ENCODE data around the gene SARS1.
A peak's percentile ranks its signal among the peaks of the same experiment; 100 is the strongest.
"Not testable (repeated sequence)": the region's sequence is repeated elsewhere in the genome, so short reads cannot be mapped to it uniquely, and the experiment has no call there.

SARS1 gene

DNA sequence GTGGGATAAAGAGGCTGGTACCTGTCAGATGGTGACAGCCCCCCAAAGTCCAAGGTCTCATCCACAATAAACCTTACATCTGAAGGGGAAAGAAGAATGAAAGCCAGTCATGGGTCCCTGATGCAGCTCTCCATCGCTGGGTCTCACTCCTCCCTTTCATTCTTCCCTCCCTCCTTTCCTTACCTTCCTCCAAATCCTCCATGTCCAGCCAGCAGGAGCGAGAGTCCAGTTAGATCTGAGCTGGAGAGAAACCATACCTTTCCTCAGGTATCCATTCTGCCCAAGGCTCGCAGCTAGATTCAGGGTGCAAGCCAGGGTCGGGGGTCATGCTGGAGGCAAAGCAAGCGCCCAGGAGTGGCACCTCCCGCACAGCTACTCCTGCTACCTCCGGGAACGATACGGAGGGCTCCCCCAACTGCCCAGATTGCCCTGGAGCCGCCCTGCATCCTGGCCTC, 68.8 kb downstream of the SARS1 start:
- H3K4me1 ChIP-seq (ENCODE audit: insufficient read depth, low read length), result peaks cover 26% of the 10 kb centered on the region
- no peaks in the 10 kb centered on the region for H3K9me3 ChIP-seq (ENCODE audit: insufficient read depth, low read length, severe bottlenecking)
- H4K20me1 ChIP-seq (ENCODE audit: insufficient read depth, low read length), result peaks cover 6% of the 10 kb centered on the region; the same call in 1 of the 2 replicates
- H3K36me3 ChIP-seq (ENCODE audit: insufficient read depth, low read length), result peaks cover 40% of the 10 kb centered on the region
- DNase-seq (no peak), ATAC-seq (ENCODE audit: insufficient read depth, low read depth) (no peak)
- H3K4me3 ChIP-seq (ENCODE audit: low read depth in 1 of 2, low read length in 2 of 2), result peak overlapping the region; percentile 56 to 82
- H2AFZ ChIP-seq (ENCODE audit: low read depth, low read length), result peak overlapping the region; percentile 84
- peak overlapping the region; percentile 83 for H3K4me2 ChIP-seq (ENCODE audit: insufficient read depth, low read length)
- H3K9ac ChIP-seq (ENCODE audit: low read depth, low read length), result peak overlapping the region; percentile 73
- H3K79me2 ChIP-seq (ENCODE audit: insufficient read depth, low read length), result peaks cover 19% of the 10 kb centered on the region
- H3K27me3 ChIP-seq (ENCODE audit: insufficient read depth, low read length, poor library complexity), result no peaks in the 10 kb centered on the region
- TF ChIP-seq EZH2 (IDR thresholded peaks at IDR 0.05; ENCODE audit: borderline replicate concordance, low read depth, low read length, severe bottlenecking), result no peak
- TF ChIP-seq, protein P1, sequence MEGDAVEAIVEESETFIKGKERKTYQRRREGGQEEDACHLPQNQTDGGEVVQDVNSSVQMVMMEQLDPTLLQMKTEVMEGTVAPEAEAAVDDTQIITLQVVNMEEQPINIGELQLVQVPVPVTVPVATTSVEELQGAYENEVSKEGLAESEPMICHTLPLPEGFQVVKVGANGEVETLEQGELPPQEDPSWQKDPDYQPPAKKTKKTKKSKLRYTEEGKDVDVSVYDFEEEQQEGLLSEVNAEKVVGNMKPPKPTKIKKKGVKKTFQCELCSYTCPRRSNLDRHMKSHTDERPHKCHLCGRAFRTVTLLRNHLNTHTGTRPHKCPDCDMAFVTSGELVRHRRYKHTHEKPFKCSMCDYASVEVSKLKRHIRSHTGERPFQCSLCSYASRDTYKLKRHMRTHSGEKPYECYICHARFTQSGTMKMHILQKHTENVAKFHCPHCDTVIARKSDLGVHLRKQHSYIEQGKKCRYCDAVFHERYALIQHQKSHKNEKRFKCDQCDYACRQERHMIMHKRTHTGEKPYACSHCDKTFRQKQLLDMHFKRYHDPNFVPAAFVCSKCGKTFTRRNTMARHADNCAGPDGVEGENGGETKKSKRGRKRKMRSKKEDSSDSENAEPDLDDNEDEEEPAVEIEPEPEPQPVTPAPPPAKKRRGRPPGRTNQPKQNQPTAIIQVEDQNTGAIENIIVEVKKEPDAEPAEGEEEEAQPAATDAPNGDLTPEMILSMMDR (IDR thresholded peaks at IDR 0.05; ENCODE audit: borderline replicate concordance, extremely low read depth, low read length, poor library complexity, severe bottlenecking), result no peak
- peak overlapping the region; percentile 88 for H3K27ac ChIP-seq (ENCODE audit: low read length)

DNA sequence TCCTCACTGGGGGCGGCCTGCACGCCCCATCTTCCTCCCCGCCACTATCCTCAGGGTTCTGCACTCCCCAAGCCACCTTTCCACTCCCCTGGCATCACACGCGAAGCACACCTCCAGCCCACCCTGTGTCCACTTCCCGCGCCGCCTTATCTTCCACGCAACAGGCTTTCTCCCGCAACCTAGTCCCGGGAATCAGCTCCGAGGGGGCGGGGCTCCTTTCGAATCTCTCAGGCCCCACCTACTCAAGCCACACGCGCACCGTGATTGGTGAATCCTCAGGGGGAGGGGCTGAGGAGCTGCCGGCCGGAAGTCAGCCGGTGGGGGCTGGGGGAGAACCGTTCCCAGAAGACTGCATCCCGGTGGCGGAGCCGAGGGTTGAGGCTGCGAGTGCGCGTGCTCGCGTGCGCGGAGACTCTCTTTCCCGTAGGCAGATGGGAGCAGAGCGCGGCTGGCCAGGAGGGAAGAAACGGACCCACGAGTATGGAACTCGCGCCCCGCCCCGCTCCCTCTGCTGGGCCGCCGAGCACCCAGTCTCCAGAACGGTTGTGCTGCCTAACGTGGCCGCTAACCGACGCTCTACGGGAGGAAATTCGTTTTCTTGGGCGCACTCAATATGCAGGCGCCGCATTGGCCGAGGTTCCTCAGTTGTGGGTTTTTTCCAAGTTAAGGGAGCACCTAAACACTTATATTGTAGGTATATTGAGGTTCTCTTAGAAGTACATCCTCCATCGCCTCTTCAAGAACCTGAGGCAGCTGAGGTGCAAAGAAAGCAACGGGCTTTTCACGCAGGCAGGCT, 69.4 kb downstream of the SARS1 start, which contains the start of gene PSRC1:
PSRC1 (minus strand) TSS at position 194 of the 796 bp plus-strand sequence.
- peaks cover 19% of the 10 kb centered on the region for H3K79me2 ChIP-seq (ENCODE audit: insufficient read depth, low read length)
- H3K9ac ChIP-seq (ENCODE audit: low read depth, low read length), result peak within 1 kb of the TSS; percentile 73
- H3K4me1 ChIP-seq (ENCODE audit: insufficient read depth, low read length), result peaks cover 26% of the 10 kb centered on the region
- peaks cover 6% of the 10 kb centered on the region; the same call in 1 of the 2 replicates for H4K20me1 ChIP-seq (ENCODE audit: insufficient read depth, low read length)
- no peaks in the 10 kb centered on the region for H3K27me3 ChIP-seq (ENCODE audit: insufficient read depth, low read length, poor library complexity)
- peaks cover 33% of the 10 kb centered on the region for H3K36me3 ChIP-seq (ENCODE audit: insufficient read depth, low read length)
- DNase-seq (peak; percentile 94), ATAC-seq (ENCODE audit: insufficient read depth, low read depth) (peak; percentile 96)
- H2AFZ ChIP-seq (ENCODE audit: low read depth, low read length), result peak within 1 kb of the TSS; percentile 84
- peak within 1 kb of the TSS; percentile 83 for H3K4me2 ChIP-seq (ENCODE audit: insufficient read depth, low read length)
- H3K9me3 ChIP-seq (ENCODE audit: insufficient read depth, low read length, severe bottlenecking), result no peaks in the 10 kb centered on the region
- no peak for TF ChIP-seq EZH2 (IDR thresholded peaks at IDR 0.05; ENCODE audit: borderline replicate concordance, low read depth, low read length, severe bottlenecking)
- TF ChIP-seq, protein P1 (IDR thresholded peaks at IDR 0.05; ENCODE audit: borderline replicate concordance, extremely low read depth, low read length, poor library complexity, severe bottlenecking), result peak; percentile 40
- peak within 1 kb of the TSS; percentile 88 for H3K27ac ChIP-seq (ENCODE audit: low read length)
- H3K4me3 ChIP-seq (ENCODE audit: low read depth in 1 of 2, low read length in 2 of 2), result peak within 1 kb of the TSS; percentile 56 to 82

DNA sequence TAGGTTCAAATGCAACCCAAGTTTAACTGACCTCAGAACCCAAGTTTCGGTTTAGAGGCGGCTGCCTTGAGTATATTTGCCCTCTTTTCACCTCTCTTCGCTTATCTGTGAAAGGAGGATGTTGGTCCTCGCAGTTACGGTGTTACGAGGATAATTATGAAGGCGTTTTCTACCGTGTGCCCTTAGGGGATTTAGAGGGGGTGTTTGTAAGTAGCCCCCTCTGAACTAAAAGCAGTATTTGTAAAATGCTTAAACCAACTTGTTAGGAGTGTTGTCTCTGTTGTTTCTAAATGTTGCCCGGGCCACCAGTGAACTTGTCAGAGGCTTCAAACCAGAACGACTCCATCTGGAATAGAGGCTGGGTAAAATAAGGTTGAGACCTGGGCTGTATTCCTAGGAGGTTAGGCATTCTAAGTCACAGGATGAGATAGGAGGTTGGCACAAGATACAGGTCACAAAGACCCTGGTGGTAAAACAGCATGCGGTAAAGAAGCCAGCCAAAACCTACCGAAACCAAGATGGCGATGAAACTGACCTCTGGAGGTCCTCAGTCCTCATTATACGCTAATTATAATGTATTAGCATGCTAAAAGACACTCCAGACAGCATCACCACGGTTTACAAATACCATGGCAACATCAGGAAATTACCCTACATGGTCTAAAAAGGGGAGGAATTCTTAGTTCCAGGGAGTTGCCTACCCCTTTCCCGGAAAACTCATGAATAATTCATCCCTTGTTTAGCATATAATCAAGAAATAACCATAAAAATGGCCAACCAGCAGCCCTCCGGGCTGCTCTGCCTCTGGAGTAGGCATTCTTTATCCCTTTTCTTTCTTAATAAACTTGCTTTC, 70.3 kb downstream of the SARS1 start:
- peaks cover 26% of the 10 kb centered on the region for H3K36me3 ChIP-seq (ENCODE audit: insufficient read depth, low read length)
- H4K20me1 ChIP-seq (ENCODE audit: insufficient read depth, low read length), result peaks cover 6% of the 10 kb centered on the region; the same call in 1 of the 2 replicates
- no peak for ATAC-seq (ENCODE audit: insufficient read depth, low read depth)
- DNase-seq, result no peak
- H3K4me2 ChIP-seq (ENCODE audit: insufficient read depth, low read length), result peak overlapping the region; percentile 83
- H3K4me1 ChIP-seq (ENCODE audit: insufficient read depth, low read length), result peaks cover 26% of the 10 kb centered on the region
- no peaks in the 10 kb centered on the region for H3K9me3 ChIP-seq (ENCODE audit: insufficient read depth, low read length, severe bottlenecking)
- peak overlapping the region; percentile 84 for H2AFZ ChIP-seq (ENCODE audit: low read depth, low read length)
- peak overlapping the region; percentile 56 to 82 for H3K4me3 ChIP-seq (ENCODE audit: low read depth in 1 of 2, low read length in 2 of 2)
- H3K27ac ChIP-seq (ENCODE audit: low read length), result peak overlapping the region; percentile 88
- no peak for TF ChIP-seq EZH2 (IDR thresholded peaks at IDR 0.05; ENCODE audit: borderline replicate concordance, low read depth, low read length, severe bottlenecking)
- TF ChIP-seq, protein P1 (IDR thresholded peaks at IDR 0.05; ENCODE audit: borderline replicate concordance, extremely low read depth, low read length, poor library complexity, severe bottlenecking), result no peak
- peak overlapping the region; percentile 73 for H3K9ac ChIP-seq (ENCODE audit: low read depth, low read length)
- no peaks in the 10 kb centered on the region for H3K27me3 ChIP-seq (ENCODE audit: insufficient read depth, low read length, poor library complexity)
- peaks cover 19% of the 10 kb centered on the region for H3K79me2 ChIP-seq (ENCODE audit: insufficient read depth, low read length)

DNA sequence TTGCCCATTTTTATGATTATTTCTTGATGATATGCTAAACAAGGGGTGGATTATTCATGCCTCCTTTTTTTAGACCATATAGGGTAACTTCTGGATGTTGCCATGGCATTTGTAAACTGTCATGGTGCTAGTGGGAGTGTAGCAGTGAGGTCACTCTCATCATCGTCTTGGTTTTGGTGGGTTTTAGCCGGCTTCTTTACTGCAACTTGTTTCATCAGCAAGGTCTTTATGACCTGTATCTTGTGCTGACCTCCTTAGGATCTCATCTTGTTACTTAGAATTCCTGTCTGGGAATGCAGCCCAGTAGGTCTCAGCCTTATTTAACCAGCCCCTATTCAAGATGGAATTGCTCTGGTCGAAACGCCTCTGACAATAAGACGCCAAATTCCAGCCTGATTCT, 73.0 kb downstream of the SARS1 start:
- not testable (repeated sequence) for H3K27ac ChIP-seq (ENCODE audit: low read length); H3K9ac ChIP-seq (ENCODE audit: low read depth, low read length); DNase-seq; H3K4me3 ChIP-seq (ENCODE audit: low read depth in 1 of 2, low read length in 2 of 2); H3K27me3 ChIP-seq (ENCODE audit: insufficient read depth, low read length, poor library complexity); H3K9me3 ChIP-seq (ENCODE audit: insufficient read depth, low read length, severe bottlenecking); H3K4me2 ChIP-seq (ENCODE audit: insufficient read depth, low read length); H4K20me1 ChIP-seq (ENCODE audit: insufficient read depth, low read length); H2AFZ ChIP-seq (ENCODE audit: low read depth, low read length); H3K36me3 ChIP-seq (ENCODE audit: insufficient read depth, low read length); ATAC-seq (ENCODE audit: insufficient read depth, low read depth)
- H3K4me1 ChIP-seq (ENCODE audit: insufficient read depth, low read length), result peaks cover 19% of the 10 kb centered on the region
- peaks cover 12% of the 10 kb centered on the region for H3K79me2 ChIP-seq (ENCODE audit: insufficient read depth, low read length)

Data from DND-41 (cell line).